Stimulated activated CD8-positive, alpha-beta memory T cell treated with anti-CD3 and anti-CD28 coated beads, Interleukin-15, amount 100 ng/mL, for 1 hour (primary cell): Measurements from ENCODE around the gene ATP7A.

Experiments used
- DNase-seq: peaks from one replicate; pipeline ENCODE4 v3.0.0-alpha.2; 2020; ENCODE audit warnings: low read depth

The ATP7A gene

GRCh38 chrX:77945910-77946545 is 35.5 kb downstream of the ATP7A start:
- DNase-seq, result no peak

- no peak for DNase-seq
Measured at GRCh38 chrX:77946571-77946970, 36.1 kb downstream of the ATP7A start.

- no peak for DNase-seq
Measured at GRCh38 chrX:77949840-77950239, 39.3 kb downstream of the ATP7A start.

- no peak for DNase-seq
Measured at GRCh38 chrX:77952173-77952572, 41.7 kb downstream of the ATP7A start.

- DNase-seq, result no peak
Measured at GRCh38 chrX:77953302-77953701, 42.8 kb downstream of the ATP7A start.

GRCh38 chrX:77953708-77954107 is 43.2 kb downstream of the ATP7A start:
- no peak for DNase-seq

- no peak for DNase-seq
Measured at GRCh38 chrX:77960567-77960966, 50.1 kb downstream of the ATP7A start.

GRCh38 chrX:77961063-77961462 is 50.6 kb downstream of the ATP7A start:
- DNase-seq, result no peak

- no peak for DNase-seq
Measured at GRCh38 chrX:77962068-77962902, 51.8 kb downstream of the ATP7A start.

- no peak for DNase-seq
Measured at GRCh38 chrX:77966361-77966760, 55.9 kb downstream of the ATP7A start.

GRCh38 chrX:77967631-77968030 is 57.1 kb downstream of the ATP7A start:
- DNase-seq, result no peak

GRCh38 chrX:77969538-77969937 is 59.0 kb downstream of the ATP7A start, which contains the start of gene PGAM4:
Gene PGAM4, minus strand, starts transcription at chrX:77969638. Its CDS starts 0 bp downstream, at chrX:77969638.
- no peak for DNase-seq

- DNase-seq, result no peak
Measured at GRCh38 chrX:77975755-77976154, 65.3 kb downstream of the ATP7A start.

GRCh38 chrX:77977095-77977494 is 66.6 kb downstream of the ATP7A start:
- no peak for DNase-seq

GRCh38 chrX:77977518-77977917 is 67.0 kb downstream of the ATP7A start:
- no peak for DNase-seq

- no peak for DNase-seq
Measured at GRCh38 chrX:77979870-77980269, 69.4 kb downstream of the ATP7A start.

- no peak for DNase-seq
Measured at GRCh38 chrX:78011846-78012245, 101.4 kb downstream of the ATP7A start.

- no peak for DNase-seq
Measured at GRCh38 chrX:78019586-78020483, 109.3 kb downstream of the ATP7A start.

- no peak for DNase-seq
Measured at GRCh38 chrX:78024349-78025059, 114.0 kb downstream of the ATP7A start.

GRCh38 chrX:78027798-78028197 is 117.3 kb downstream of the ATP7A start:
- no peak for DNase-seq

GRCh38 chrX:78029663-78030062 is 119.2 kb downstream of the ATP7A start:
- no peak for DNase-seq

GRCh38 chrX:78035061-78035460 is 124.6 kb downstream of the ATP7A start:
- DNase-seq, result no peak
